ENCODE results near the gene DGKH.

The DGKH gene

DNA sequence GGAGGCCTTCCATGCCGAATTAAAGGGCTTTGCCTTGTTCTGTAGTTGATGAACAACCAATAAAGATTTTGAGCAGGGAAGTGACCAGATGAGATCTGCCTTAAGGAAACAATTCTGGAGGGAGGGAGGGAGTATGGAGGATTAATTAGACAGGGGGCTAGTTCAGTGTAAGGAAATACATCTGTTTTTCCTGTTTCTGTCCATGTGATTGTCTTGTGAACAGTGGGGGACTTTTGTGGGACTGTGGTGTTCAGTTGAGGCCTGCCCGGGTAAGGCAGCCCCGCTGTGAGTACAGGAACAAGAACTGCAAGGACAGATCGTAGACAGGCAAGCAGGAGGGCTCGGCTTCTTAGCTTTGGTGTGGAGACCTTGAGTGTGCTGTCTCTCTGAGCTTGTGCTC lies 59.0 kb downstream of the DGKH start:
- no peak overlapping the region for H3K27ac Mint-ChIP-seq
- peaks cover 4% of the 10 kb centered on the region for H3K36me3 Mint-ChIP-seq (ENCODE audit: low read depth)
- no peaks in the 10 kb centered on the region for H3K27me3 Mint-ChIP-seq (ENCODE audit: low read depth)
- H3K9me3 Mint-ChIP-seq = no peaks in the 10 kb centered on the region
- H3K4me3 Mint-ChIP-seq = no peak overlapping the region
- H3K4me1 Mint-ChIP-seq (ENCODE audit: low read depth) = peaks cover 7% of the 10 kb centered on the region

GRCh38 chr13:42108217-42108616 lies 59.8 kb downstream of the DGKH start:
- H3K27ac Mint-ChIP-seq = no peak overlapping the region
- peaks cover 7% of the 10 kb centered on the region for H3K4me1 Mint-ChIP-seq (ENCODE audit: low read depth)
- peaks cover 4% of the 10 kb centered on the region for H3K36me3 Mint-ChIP-seq (ENCODE audit: low read depth)
- H3K4me3 Mint-ChIP-seq = no peak overlapping the region
- no peaks in the 10 kb centered on the region for H3K27me3 Mint-ChIP-seq (ENCODE audit: low read depth)
- H3K9me3 Mint-ChIP-seq = no peaks in the 10 kb centered on the region

GRCh38 chr13:42109957-42110356 lies 61.5 kb downstream of the DGKH start:
- H3K9me3 Mint-ChIP-seq = no peaks in the 10 kb centered on the region
- no peak overlapping the region for H3K27ac Mint-ChIP-seq
- no peaks in the 10 kb centered on the region for H3K27me3 Mint-ChIP-seq (ENCODE audit: low read depth)
- no peaks in the 10 kb centered on the region for H3K36me3 Mint-ChIP-seq (ENCODE audit: low read depth)
- H3K4me3 Mint-ChIP-seq = no peak overlapping the region
- H3K4me1 Mint-ChIP-seq (ENCODE audit: low read depth) = peaks cover 8% of the 10 kb centered on the region

GRCh38 chr13:42110410-42111155 lies 62.1 kb downstream of the DGKH start:
- Mint-ChIP-seq H3K27ac (no peak overlapping the region), H3K9me3 (no peaks in the 10 kb centered on the region)

GRCh38 chr13:42112864-42113263 lies 64.4 kb downstream of the DGKH start:
- H3K27me3 Mint-ChIP-seq (ENCODE audit: low read depth) = no peaks in the 10 kb centered on the region
- no peak overlapping the region for H3K4me3 Mint-ChIP-seq
- no peaks in the 10 kb centered on the region for H3K36me3 Mint-ChIP-seq (ENCODE audit: low read depth)
- no peak overlapping the region for H3K27ac Mint-ChIP-seq
- peaks cover 7% of the 10 kb centered on the region for H3K4me1 Mint-ChIP-seq (ENCODE audit: low read depth)
- no peaks in the 10 kb centered on the region for H3K9me3 Mint-ChIP-seq

More at GRCh38 chr13:42110410-42111155, 62.1 kb downstream of the DGKH start:
- Mint-ChIP-seq H3K36me3 (ENCODE audit: low read depth) (no peaks in the 10 kb centered on the region), H3K4me3 (no peak overlapping the region), H3K27me3 (ENCODE audit: low read depth) (no peaks in the 10 kb centered on the region), H3K4me1 (ENCODE audit: low read depth) (peaks cover 7% of the 10 kb centered on the region)

- Mint-ChIP-seq H3K4me1 (ENCODE audit: low read depth) (peaks cover 7% of the 10 kb centered on the region), H3K4me3 (no peak overlapping the region), H3K27me3 (ENCODE audit: low read depth) (no peaks in the 10 kb centered on the region), H3K27ac (no peak overlapping the region), H3K36me3 (ENCODE audit: low read depth) (no peaks in the 10 kb centered on the region), H3K9me3 (no peaks in the 10 kb centered on the region)
These were observed 65.0 kb downstream of the DGKH start for GRCh38 chr13:42113478-42113877.

DNA sequence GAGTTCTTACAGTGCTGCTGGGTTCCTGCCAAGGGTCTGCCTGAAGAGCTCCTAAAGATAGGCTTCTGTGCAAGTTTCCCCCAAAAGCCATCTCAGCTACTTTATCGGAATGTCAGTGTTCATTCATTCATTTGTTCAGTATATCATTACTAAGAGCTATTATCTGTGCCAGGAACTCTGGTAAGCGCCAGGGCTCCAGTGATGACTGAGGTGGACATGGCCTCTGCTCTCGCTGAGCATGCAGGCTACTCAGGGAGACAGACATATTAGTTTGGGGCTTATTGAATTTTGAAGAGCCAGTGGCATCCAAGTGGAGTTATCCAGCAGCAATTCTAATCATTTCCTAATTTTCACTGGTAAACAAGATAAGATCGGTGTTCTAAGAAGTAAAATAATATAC lies 65.8 kb downstream of the DGKH start:
- Mint-ChIP-seq H3K36me3 (ENCODE audit: low read depth) (no peaks in the 10 kb centered on the region), H3K27me3 (ENCODE audit: low read depth) (no peaks in the 10 kb centered on the region), H3K27ac (no peak overlapping the region)

GRCh38 chr13:42114912-42115311 lies 66.5 kb downstream of the DGKH start:
- no peaks in the 10 kb centered on the region for H3K36me3 Mint-ChIP-seq (ENCODE audit: low read depth)
- H3K4me3 Mint-ChIP-seq = no peak overlapping the region
- no peaks in the 10 kb centered on the region for H3K27me3 Mint-ChIP-seq (ENCODE audit: low read depth)
- H3K27ac Mint-ChIP-seq = no peak overlapping the region
- no peaks in the 10 kb centered on the region for H3K9me3 Mint-ChIP-seq
- H3K4me1 Mint-ChIP-seq (ENCODE audit: low read depth) = peaks cover 7% of the 10 kb centered on the region

More for the DNA sequence above, 65.8 kb downstream of the DGKH start:
- Mint-ChIP-seq H3K4me1 (ENCODE audit: low read depth) (peaks cover 7% of the 10 kb centered on the region), H3K4me3 (no peak overlapping the region), H3K9me3 (no peaks in the 10 kb centered on the region)

- Mint-ChIP-seq H3K4me1 (ENCODE audit: low read depth) (peaks cover 2% of the 10 kb centered on the region), H3K4me3 (no peak overlapping the region), H3K27me3 (ENCODE audit: low read depth) (no peaks in the 10 kb centered on the region), H3K9me3 (no peaks in the 10 kb centered on the region), H3K27ac (no peak overlapping the region), H3K36me3 (ENCODE audit: low read depth) (no peaks in the 10 kb centered on the region)
These were observed 67.8 kb downstream of the DGKH start for GRCh38 chr13:42116225-42116624.

DNA sequence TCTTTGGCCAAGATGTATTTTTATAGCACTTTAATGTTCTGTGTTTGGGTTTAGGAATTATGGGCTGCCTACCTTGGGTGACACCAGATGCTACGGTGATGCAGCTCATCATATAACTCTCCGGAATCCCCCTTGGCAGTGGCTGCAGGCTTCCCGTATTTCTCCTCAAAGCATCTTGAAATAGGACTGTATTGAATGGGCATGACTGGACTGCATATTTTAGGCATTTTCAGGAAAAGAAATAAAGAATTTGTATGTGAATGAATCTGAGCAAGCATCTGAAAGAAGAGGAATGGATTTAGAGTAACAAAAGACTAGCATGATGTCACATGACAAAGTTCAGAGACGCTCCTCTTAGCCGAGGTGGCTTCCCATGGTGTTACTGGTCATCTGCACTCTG lies 70.6 kb downstream of the DGKH start:
- no peak overlapping the region for H3K4me3 Mint-ChIP-seq
- H3K36me3 Mint-ChIP-seq (ENCODE audit: low read depth) = no peaks in the 10 kb centered on the region
- peaks cover 5% of the 10 kb centered on the region for H3K4me1 Mint-ChIP-seq (ENCODE audit: low read depth)
- H3K27ac Mint-ChIP-seq = no peak overlapping the region
- H3K9me3 Mint-ChIP-seq = no peaks in the 10 kb centered on the region
- no peaks in the 10 kb centered on the region for H3K27me3 Mint-ChIP-seq (ENCODE audit: low read depth)

DNA sequence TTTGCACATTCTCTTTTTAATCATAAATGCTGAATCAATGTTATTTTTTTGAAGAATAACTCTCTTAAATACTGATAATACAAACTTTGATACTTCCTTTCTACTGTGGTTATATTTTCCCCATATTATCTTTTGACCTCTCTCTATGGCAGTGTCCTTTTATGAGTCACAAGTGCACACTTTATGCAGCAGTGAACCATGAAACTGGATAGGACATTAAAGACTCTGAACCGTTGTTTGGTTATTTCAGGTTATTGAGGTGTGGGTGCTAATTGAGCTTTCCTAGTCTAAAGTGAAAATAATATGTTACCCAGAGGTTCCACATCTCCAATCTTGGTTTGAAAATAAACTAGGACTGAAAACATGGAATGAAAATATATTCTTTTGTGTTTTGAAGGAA lies 71.4 kb downstream of the DGKH start:
- Mint-ChIP-seq H3K9me3 (no peaks in the 10 kb centered on the region), H3K27me3 (ENCODE audit: low read depth) (no peaks in the 10 kb centered on the region), H3K27ac (no peak overlapping the region), H3K4me3 (no peak overlapping the region), H3K36me3 (ENCODE audit: low read depth) (no peaks in the 10 kb centered on the region), H3K4me1 (ENCODE audit: low read depth) (peaks cover 3% of the 10 kb centered on the region)

DNA sequence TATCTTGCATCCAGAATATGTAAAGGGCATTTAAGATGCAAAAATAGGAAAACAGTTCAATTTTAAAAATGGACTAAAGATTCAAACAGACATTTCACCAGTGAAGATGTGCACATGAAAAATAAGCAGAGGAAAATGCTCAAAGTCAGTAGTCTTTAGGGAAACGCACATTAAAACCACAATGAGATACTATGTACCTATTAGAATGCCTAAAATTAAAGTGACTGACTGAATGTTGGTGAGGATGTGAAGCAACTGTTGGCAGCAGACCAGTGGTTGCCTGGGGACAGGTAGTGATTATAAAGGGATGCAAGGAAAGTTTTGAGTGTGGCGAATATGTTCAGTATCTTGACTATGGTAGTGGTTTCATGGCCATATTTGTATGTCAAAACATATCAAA lies 75.2 kb downstream of the DGKH start:
- H3K27ac Mint-ChIP-seq = no peak overlapping the region
- peaks cover 7% of the 10 kb centered on the region for H3K36me3 Mint-ChIP-seq (ENCODE audit: low read depth)
- H3K9me3 Mint-ChIP-seq = no peaks in the 10 kb centered on the region
- H3K27me3 Mint-ChIP-seq (ENCODE audit: low read depth) = no peaks in the 10 kb centered on the region
- H3K4me1 Mint-ChIP-seq (ENCODE audit: low read depth) = peaks cover 6% of the 10 kb centered on the region
- H3K4me3 Mint-ChIP-seq = no peak overlapping the region

- Mint-ChIP-seq H3K27ac (no peak overlapping the region), H3K4me3 (no peak overlapping the region), H3K9me3 (no peaks in the 10 kb centered on the region), H3K36me3 (ENCODE audit: low read depth) (peaks cover 8% of the 10 kb centered on the region), H3K27me3 (ENCODE audit: low read depth) (no peaks in the 10 kb centered on the region), H3K4me1 (ENCODE audit: low read depth) (peaks cover 6% of the 10 kb centered on the region)
These were observed 76.6 kb downstream of the DGKH start for GRCh38 chr13:42125046-42125445.

DNA sequence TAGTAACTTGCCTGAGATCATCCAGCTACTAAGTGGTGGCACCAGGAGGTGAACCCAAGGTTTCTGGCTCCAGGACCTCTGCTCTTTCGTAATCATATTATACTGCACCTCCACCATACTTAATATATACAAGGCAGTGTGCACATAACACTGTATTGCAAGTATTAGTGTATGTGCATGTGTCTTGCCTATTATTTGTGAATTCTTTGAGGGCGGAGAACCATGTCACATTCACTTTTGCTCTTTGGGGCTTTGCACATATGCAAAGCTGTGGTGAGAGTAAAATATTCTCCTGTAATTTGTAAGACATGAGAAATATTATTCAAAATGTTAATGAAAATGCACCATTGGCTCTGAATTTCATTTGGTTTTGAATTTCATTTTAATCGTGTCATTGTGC lies 78.6 kb downstream of the DGKH start:
- Mint-ChIP-seq H3K4me3 (no peak overlapping the region), H3K27ac (no peak overlapping the region), H3K27me3 (ENCODE audit: low read depth) (no peaks in the 10 kb centered on the region), H3K36me3 (ENCODE audit: low read depth) (peaks cover 8% of the 10 kb centered on the region), H3K4me1 (ENCODE audit: low read depth) (peaks cover 2% of the 10 kb centered on the region), H3K9me3 (no peaks in the 10 kb centered on the region)

DNA sequence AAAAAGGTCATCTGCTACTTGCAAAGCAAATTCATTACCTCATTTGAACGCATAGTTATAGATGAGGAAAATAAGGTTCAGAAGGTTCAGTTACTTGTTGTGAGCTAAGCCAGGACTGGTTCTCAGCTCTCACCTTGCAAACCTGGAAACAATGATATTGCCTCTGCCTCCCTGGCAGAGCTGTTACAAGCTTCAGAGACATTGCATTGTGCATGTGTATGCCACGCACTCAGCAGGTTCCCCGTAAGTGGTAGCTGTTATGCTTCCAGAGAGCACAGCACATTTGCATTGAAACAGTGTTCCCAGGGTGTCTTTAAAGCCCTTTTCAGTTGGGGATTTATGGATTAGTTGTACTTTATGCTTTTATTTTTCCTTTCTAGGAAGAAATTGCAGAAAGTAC lies 80.6 kb downstream of the DGKH start:
- H3K27ac Mint-ChIP-seq = no peak overlapping the region
- H3K27me3 Mint-ChIP-seq (ENCODE audit: low read depth) = no peaks in the 10 kb centered on the region
- no peaks in the 10 kb centered on the region for H3K9me3 Mint-ChIP-seq
- H3K4me1 Mint-ChIP-seq (ENCODE audit: low read depth) = peaks cover 2% of the 10 kb centered on the region
- peaks cover 8% of the 10 kb centered on the region for H3K36me3 Mint-ChIP-seq (ENCODE audit: low read depth)
- no peak overlapping the region for H3K4me3 Mint-ChIP-seq

DNA sequence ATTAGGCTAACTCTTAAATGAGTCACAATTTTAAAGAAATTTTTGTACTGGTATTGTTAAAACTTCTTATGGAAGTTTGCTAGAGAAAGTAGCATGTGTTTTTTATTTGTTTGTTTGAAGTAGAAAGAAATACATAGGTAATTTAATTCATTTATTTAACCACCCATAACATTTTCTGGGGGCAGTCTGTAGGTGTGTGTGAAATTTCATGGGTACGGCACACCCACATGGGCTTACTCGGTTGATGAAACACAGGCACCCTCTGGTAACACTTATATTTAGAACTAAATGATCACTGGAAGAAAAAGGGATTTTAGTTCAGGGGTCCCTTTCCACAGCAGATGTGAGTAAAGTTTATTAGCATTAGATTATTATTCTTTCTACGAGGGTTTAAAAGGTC lies 88.1 kb downstream of the DGKH start:
- Mint-ChIP-seq H3K9me3 (peaks cover 8% of the 10 kb centered on the region), H3K27ac (no peak overlapping the region), H3K4me3 (no peak overlapping the region), H3K36me3 (ENCODE audit: low read depth) (peaks cover 4% of the 10 kb centered on the region), H3K27me3 (ENCODE audit: low read depth) (no peaks in the 10 kb centered on the region), H3K4me1 (ENCODE audit: low read depth) (peaks cover 3% of the 10 kb centered on the region)
